ENCODE data around the gene KIAA1210. TPM values are rescaled to one million over a fixed set of nuclear protein-coding genes. Genes with fewer than 3 reads are reported as not detected.

Gene KIAA1210
- total RNA-seq, 4 donors from 2014 or later, result 0.08 to 0.11 TPM; not detected in 2

DNA sequence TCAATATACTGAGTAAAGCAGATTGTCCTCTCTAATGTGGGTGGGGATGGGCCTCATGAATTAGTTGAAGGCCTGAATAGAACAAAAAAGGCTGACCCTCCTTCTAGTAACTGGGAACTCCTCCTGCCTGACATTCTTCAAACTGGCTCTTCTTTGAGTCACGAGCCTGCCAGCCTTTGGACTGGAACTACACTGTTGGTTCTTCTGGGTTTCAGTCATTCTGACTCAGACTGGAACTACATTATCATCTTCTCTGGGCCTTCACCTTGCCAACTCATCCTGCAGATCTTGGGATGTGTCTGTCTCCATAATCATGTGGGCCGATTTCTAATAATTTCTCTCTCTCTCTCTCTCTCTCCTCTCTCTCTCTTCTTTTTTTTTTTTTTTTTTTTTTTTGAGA, 81.7 kb downstream of the KIAA1210 start:
- H3K4me3 ChIP-seq (ENCODE audit: low read depth, poor library complexity, severe bottlenecking), result no peak overlapping the region
- DNase-seq (ENCODE audit: low spot score in 2 of 2), result no peak
- 89 to 97% methylated on average over 2 of the region's 2 CpGs for WGBS, 2 donors
- no peak for TF ChIP-seq POLR2A (IDR thresholded peaks at IDR 0.05)
- TF ChIP-seq, protein P1, sequence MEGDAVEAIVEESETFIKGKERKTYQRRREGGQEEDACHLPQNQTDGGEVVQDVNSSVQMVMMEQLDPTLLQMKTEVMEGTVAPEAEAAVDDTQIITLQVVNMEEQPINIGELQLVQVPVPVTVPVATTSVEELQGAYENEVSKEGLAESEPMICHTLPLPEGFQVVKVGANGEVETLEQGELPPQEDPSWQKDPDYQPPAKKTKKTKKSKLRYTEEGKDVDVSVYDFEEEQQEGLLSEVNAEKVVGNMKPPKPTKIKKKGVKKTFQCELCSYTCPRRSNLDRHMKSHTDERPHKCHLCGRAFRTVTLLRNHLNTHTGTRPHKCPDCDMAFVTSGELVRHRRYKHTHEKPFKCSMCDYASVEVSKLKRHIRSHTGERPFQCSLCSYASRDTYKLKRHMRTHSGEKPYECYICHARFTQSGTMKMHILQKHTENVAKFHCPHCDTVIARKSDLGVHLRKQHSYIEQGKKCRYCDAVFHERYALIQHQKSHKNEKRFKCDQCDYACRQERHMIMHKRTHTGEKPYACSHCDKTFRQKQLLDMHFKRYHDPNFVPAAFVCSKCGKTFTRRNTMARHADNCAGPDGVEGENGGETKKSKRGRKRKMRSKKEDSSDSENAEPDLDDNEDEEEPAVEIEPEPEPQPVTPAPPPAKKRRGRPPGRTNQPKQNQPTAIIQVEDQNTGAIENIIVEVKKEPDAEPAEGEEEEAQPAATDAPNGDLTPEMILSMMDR (IDR thresholded peaks at IDR 0.05), result no peak
- intact Hi-C loops (cut with DNase I; ENCODE audit: low total_unique reads), result no loop called here

DNA sequence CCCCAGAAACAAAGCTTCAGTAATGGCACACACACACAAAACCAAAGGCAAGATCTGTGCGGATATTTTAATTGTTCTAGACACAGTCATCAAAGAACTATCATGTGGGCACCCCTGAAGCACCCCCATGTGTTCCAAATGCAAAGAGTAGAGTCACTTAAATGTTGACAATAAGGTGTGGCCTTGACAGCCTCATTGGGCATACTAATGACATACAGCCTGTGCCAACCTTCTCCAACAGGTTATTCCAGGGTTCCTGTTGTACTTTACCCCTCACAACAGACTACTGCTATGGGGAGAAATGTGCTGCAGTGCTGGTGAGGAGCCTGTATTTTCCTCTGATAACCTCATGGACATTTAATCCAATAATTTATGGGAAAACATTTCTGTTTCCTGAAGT, 84.6 kb downstream of the KIAA1210 start:
- H3K4me3 ChIP-seq (ENCODE audit: low read depth, poor library complexity, severe bottlenecking), result no peak overlapping the region
- TF ChIP-seq, protein P1 (IDR thresholded peaks at IDR 0.05), result no peak
- no peak for TF ChIP-seq POLR2A (IDR thresholded peaks at IDR 0.05)
- WGBS, 2 donors, result 73 to 78% methylated on average over 1 of the region's 1 CpG
- intact Hi-C loops (cut with DNase I; ENCODE audit: low total_unique reads), result no loop called here
- no peak for DNase-seq (ENCODE audit: low spot score in 2 of 2)

GRCh38 chrX:119042040-119042439, 85.6 kb downstream of the KIAA1210 start:
- 75 to 92% methylated on average over 3 of the region's 3 CpGs for WGBS, 2 donors
- DNase-seq (ENCODE audit: low spot score in 2 of 2), result no peak
- intact Hi-C loops (cut with DNase I; ENCODE audit: low total_unique reads), result no loop called here
- no peak for TF ChIP-seq POLR2A (IDR thresholded peaks at IDR 0.05)
- TF ChIP-seq, protein P1 (IDR thresholded peaks at IDR 0.05), result no peak
- no peak overlapping the region for H3K4me3 ChIP-seq (ENCODE audit: low read depth, poor library complexity, severe bottlenecking)

DNA sequence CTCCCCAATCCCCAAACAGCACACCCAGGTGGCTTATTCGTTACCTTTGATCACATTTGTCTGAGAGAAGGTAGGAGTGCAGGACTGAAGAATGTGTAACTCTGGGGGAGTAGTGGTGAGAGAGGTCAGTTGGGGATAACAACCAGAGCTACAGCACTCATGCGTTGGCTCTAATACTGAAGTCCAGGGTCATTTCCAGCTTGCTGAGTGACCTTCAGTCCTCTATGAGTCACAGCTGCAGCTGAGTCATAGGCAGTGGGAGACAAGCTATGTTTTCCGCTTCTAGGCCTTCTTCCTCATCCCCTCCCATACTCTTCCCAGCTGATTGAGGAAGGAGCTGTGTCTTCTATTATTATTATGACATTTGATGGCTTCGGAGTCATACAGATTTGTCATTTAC, 86.4 kb downstream of the KIAA1210 start:
- WGBS, 2 donors, result 42 to 46% methylated on average over 4 of the region's 4 CpGs
- intact Hi-C loops (cut with DNase I; ENCODE audit: low total_unique reads), result no loop called here
- TF ChIP-seq POLR2A (IDR thresholded peaks at IDR 0.05), result no peak
- TF ChIP-seq, protein P1 (IDR thresholded peaks at IDR 0.05), result no peak

GRCh38 chrX:119040432-119040831, 87.2 kb downstream of the KIAA1210 start:
- no peak overlapping the region for H3K4me3 ChIP-seq (ENCODE audit: low read depth, poor library complexity, severe bottlenecking)
- 61 to 66% methylated on average over 6 of the region's 6 CpGs for WGBS, 2 donors
- no peak for DNase-seq (ENCODE audit: low spot score in 2 of 2)
- no peak for TF ChIP-seq POLR2A (IDR thresholded peaks at IDR 0.05)
- TF ChIP-seq, protein P1 (IDR thresholded peaks at IDR 0.05), result no peak
- intact Hi-C loops (cut with DNase I; ENCODE audit: low total_unique reads), result no loop called here

More for the DNA sequence above, 86.4 kb downstream of the KIAA1210 start:
- peak in 1 of 2 donors; percentile 43 for DNase-seq (ENCODE audit: low spot score in 2 of 2)
- no peak overlapping the region for H3K4me3 ChIP-seq (ENCODE audit: low read depth, poor library complexity, severe bottlenecking)
